Measurements from ENCODE around the gene DND1. TPM values are rescaled to one million over a fixed set of nuclear protein-coding genes. Genes with fewer than 3 reads are reported as not detected.
"Not testable (repeated sequence)": the region's sequence is repeated elsewhere in the genome, so short reads cannot be mapped to it uniquely, and the experiment has no call there.

The DND1 gene
- total RNA-seq, 6 experiments from 2014 or later: 0.27 to 1.4 (median 0.69) TPM

- ATAC-seq (no peak), DNase-seq (no peak)
- Histone ChIP-seq H3K9me3 (no peaks in the 10 kb centered on the region), H3K4me1 (no peaks in the 10 kb centered on the region), H3K27ac (peak overlapping the region in 1 of 3 donors; percentile 89), H3K4me3 (peak overlapping the region in 1 of 3 donors; percentile 55), H3K27me3 (no peaks in the 10 kb centered on the region), H3K36me3 (no peaks in the 10 kb centered on the region)
- intact Hi-C loops (cut with DNase I): loop anchor here in 1 of 2 donors (10.0 kb wide), 1 partner anchor 347 kb away; the partner anchor contains the start of gene SLC4A9
- WGBS (ENCODE audit: insufficient coverage, low coverage, low lambda C conversion rate, missing lambda C conversion rate): 87% methylated on average over 1 of the region's 1 CpG
- TF ChIP-seq POLR2A (IDR thresholded peaks at IDR 0.05) (no peak), CTCF (IDR thresholded peaks at IDR 0.05) (no peak)
Observed at GRCh38 chr5:140711794-140712193, 38.4 kb upstream of the DND1 start.

GRCh38 chr5:140710899-140711552, 37.6 kb upstream of the DND1 start:
- intact Hi-C loops (cut with DNase I): loop anchor here in 1 of 2 donors (10.0 kb wide), 1 partner anchor 346 kb away; the partner anchor contains the start of gene SLC4A9
- under 1% methylated on average over 21 of the region's 27 CpGs for WGBS (ENCODE audit: insufficient coverage, low coverage, low lambda C conversion rate, missing lambda C conversion rate)

GRCh38 chr5:140708787-140709186, 35.4 kb upstream of the DND1 start:
- H3K9me3 ChIP-seq; DNase-seq; H3K27me3 ChIP-seq; H3K4me1 ChIP-seq; H3K4me3 ChIP-seq; ATAC-seq; H3K27ac ChIP-seq; intact Hi-C loops (cut with DNase I): not testable (repeated sequence)
- peaks cover 4 to 30% (median 14%) of the 10 kb centered on the region in 4 donors for H3K36me3 ChIP-seq
- 81% methylated on average over 8 of the region's 9 CpGs for WGBS (ENCODE audit: insufficient coverage, low coverage, low lambda C conversion rate, missing lambda C conversion rate)

More at GRCh38 chr5:140710899-140711552, 37.6 kb upstream of the DND1 start:
- TF ChIP-seq CTCF (IDR thresholded peaks at IDR 0.05) (no peak), POLR2A (IDR thresholded peaks at IDR 0.05) (peak; percentile 72)
- no peaks in the 10 kb centered on the region for H3K9me3 ChIP-seq
- no peaks in the 10 kb centered on the region for H3K27me3 ChIP-seq
- H3K27ac ChIP-seq: peak overlapping the region; percentile 72 to 93 (median 89)
- ATAC-seq (peak; percentile 95), DNase-seq (peak; percentile 89 to 91 (median 89))
- H3K36me3 ChIP-seq: peaks cover 0 to 7% (median 0%) of the 10 kb centered on the region in 4 donors
- H3K4me3 ChIP-seq: peak overlapping the region; percentile 55 to 64 (median 61)
- no peaks in the 10 kb centered on the region for H3K4me1 ChIP-seq

GRCh38 chr5:140707812-140708211, 34.4 kb upstream of the DND1 start:
- DNase-seq (no peak), ATAC-seq (no peak)
- Histone ChIP-seq H3K27ac (no peak overlapping the region), H3K36me3 (peaks cover 7 to 40% (median 19%) of the 10 kb centered on the region in 4 donors), H3K9me3 (no peaks in the 10 kb centered on the region), H3K4me1 (no peaks in the 10 kb centered on the region), H3K4me3 (no peak overlapping the region), H3K27me3 (no peaks in the 10 kb centered on the region)
- WGBS (ENCODE audit: insufficient coverage, low coverage, low lambda C conversion rate, missing lambda C conversion rate): 86% methylated on average over 1 of the region's 4 CpGs
- no peak for TF ChIP-seq CTCF (IDR thresholded peaks at IDR 0.05)
- no peak for TF ChIP-seq POLR2A (IDR thresholded peaks at IDR 0.05)
- intact Hi-C loops (cut with DNase I): no loop called here

Data from right lobe of liver (tissue), 6 donors.